H9 (cell line): ENCODE results near the gene UPK1A. TPM values are rescaled to one million over a fixed set of nuclear protein-coding genes. Genes with fewer than 3 reads are reported as not detected.
A peak's percentile ranks its signal among the peaks of the same experiment; 100 is the strongest.

Experiments used
- DNase-seq: peaks from one replicate; pipeline ENCODE4 v3.0.0-alpha.2; 2017
- H2AFZ ChIP-seq: one replicate; pipeline ENCODE4 v1.6.1; 2013; ENCODE audit warnings: mild to moderate bottlenecking, low read length, control low read depth, moderate library complexity
- H2AK5ac ChIP-seq: 2 replicates; pipeline ENCODE4 v1.6.1; 2013; ENCODE audit warnings: low read length, control low read depth, mixed read lengths; ENCODE audit not compliant: insufficient read length
- H2BK120ac ChIP-seq: one replicate; pipeline ENCODE4 v1.6.1; 2013; ENCODE audit warnings: low read depth, mild to moderate bottlenecking, low read length, control low read depth, inconsistent platforms; ENCODE audit not compliant: poor library complexity, severe bottlenecking
- H2BK12ac ChIP-seq: 2 replicates; pipeline ENCODE4 v1.6.1; 2013; ENCODE audit warnings: low read length, control low read depth, mixed read lengths, low read depth; ENCODE audit not compliant: insufficient read length
- H2BK15ac ChIP-seq: 2 replicates; pipeline ENCODE4 v1.6.1; 2013; ENCODE audit warnings: low read depth, low read length, control low read depth
- H2BK20ac ChIP-seq: one replicate; pipeline ENCODE4 v1.6.1; 2013; ENCODE audit warnings: low read depth, mild to moderate bottlenecking, low read length, control low read depth, inconsistent platforms; ENCODE audit not compliant: poor library complexity, severe bottlenecking
- H2BK5ac ChIP-seq: 2 replicates; pipeline ENCODE4 v1.6.1; 2013; ENCODE audit warnings: low read length, control low read depth, mixed read lengths; ENCODE audit not compliant: insufficient read length
- H3K14ac ChIP-seq: 2 replicates; pipeline ENCODE4 v1.6.1; 2013; ENCODE audit warnings: low read length, control low read depth; ENCODE audit not compliant: insufficient read depth
- H3K18ac ChIP-seq: 2 replicates; pipeline ENCODE4 v1.6.1; 2013; ENCODE audit warnings: low read depth, mild to moderate bottlenecking, mixed read lengths, low read length, control low read depth; ENCODE audit not compliant: insufficient read length
- H3K23ac ChIP-seq: 2 replicates; pipeline ENCODE4 v1.6.1; 2013; ENCODE audit warnings: low read length, control low read depth, mixed read lengths, low read depth; ENCODE audit not compliant: insufficient read length
- H3K23me2 ChIP-seq: 2 replicates; pipeline ENCODE4 v1.6.1; 2013; ENCODE audit warnings: low read depth, mild to moderate bottlenecking, mixed read lengths, low read length, control low read depth; ENCODE audit not compliant: insufficient read length, poor library complexity, severe bottlenecking
- H3K27ac ChIP-seq: 2 replicates; pipeline ENCODE4 v1.5.1; 2013; ENCODE audit warnings: low read length, control low read depth, mixed read lengths, low read depth; ENCODE audit not compliant: insufficient read length
- H3K27me3 ChIP-seq: 2 replicates; pipeline ENCODE4 v1.6.1; 2013; ENCODE audit warnings: low read length, control low read depth, inconsistent platforms; ENCODE audit not compliant: insufficient read depth
- H3K4ac ChIP-seq: 2 replicates; pipeline ENCODE4 v1.6.1; 2013; ENCODE audit warnings: low read depth, mild to moderate bottlenecking, control low read depth, inconsistent platforms, low read length, moderate library complexity
- H3K4me1 ChIP-seq: 2 replicates; pipeline ENCODE4 v1.6.1; 2013; ENCODE audit warnings: low read length, control low read depth, inconsistent platforms; ENCODE audit not compliant: insufficient read depth
- H3K4me2 ChIP-seq: 2 replicates; pipeline ENCODE4 v1.6.1; 2013; ENCODE audit warnings: low read length, control low read depth, mixed read lengths; ENCODE audit not compliant: insufficient read length, insufficient read depth
- H3K56ac ChIP-seq: 2 replicates; pipeline ENCODE4 v1.6.1; 2013; ENCODE audit warnings: low read depth, mild to moderate bottlenecking, mixed read lengths, low read length, control low read depth; ENCODE audit not compliant: insufficient read length
- H3K79me1 ChIP-seq: 2 replicates; pipeline ENCODE4 v1.6.1; 2013; ENCODE audit warnings: low read depth, mild to moderate bottlenecking, moderate library complexity, low read length, control low read depth, inconsistent platforms; ENCODE audit not compliant: insufficient read depth, poor library complexity, severe bottlenecking
- H3K79me2 ChIP-seq: 2 replicates; pipeline ENCODE4 v1.6.1; 2013; ENCODE audit warnings: low read length, control low read depth, inconsistent platforms; ENCODE audit not compliant: insufficient read depth
- H3K9ac ChIP-seq: 2 replicates; pipeline ENCODE4 v1.6.1; 2013; ENCODE audit warnings: low read length, control low read depth, mixed read lengths; ENCODE audit not compliant: insufficient read length; ENCODE audit errors: extremely low read depth
- H3K9me3 ChIP-seq: one replicate; pipeline ENCODE4 v1.6.1; 2013; ENCODE audit warnings: low read depth, low read length, inconsistent platforms; ENCODE audit not compliant: control insufficient read depth
- H3T11ph ChIP-seq: one replicate; pipeline ENCODE4 v1.6.1; 2013; ENCODE audit warnings: mild to moderate bottlenecking, low read length, control low read depth, inconsistent platforms
- H4K20me1 ChIP-seq: one replicate; pipeline ENCODE4 v1.6.1; 2013; ENCODE audit not compliant: control insufficient read depth, insufficient read length, insufficient read depth
- H4K5ac ChIP-seq: 2 replicates; pipeline ENCODE4 v1.6.1; 2013; ENCODE audit warnings: low read depth, mild to moderate bottlenecking, mixed read lengths, low read length, control low read depth; ENCODE audit not compliant: insufficient read length
- H4K8ac ChIP-seq: replicated peaks from 2 replicates; pipeline ENCODE4 v1.6.1; 2013; ENCODE audit warnings: low read length, control low read depth, mixed read lengths, low read depth; ENCODE audit not compliant: insufficient read length
- H4K91ac ChIP-seq: 2 replicates; pipeline ENCODE4 v1.6.1; 2013; ENCODE audit warnings: low read depth, mild to moderate bottlenecking, moderate library complexity, mixed read lengths, low read length, control low read depth; ENCODE audit not compliant: insufficient read length
- H3K27ac Mint-ChIP-seq, 3 experiments: 2 replicates in 2 of 3; 3 replicates in 1 of 3; pipeline ENCODE4 v1.8.0; 2020 to 2021; ENCODE audit warnings: mixed read lengths in 3 of 3, mild to moderate bottlenecking in 1 of 3, moderate library complexity in 1 of 3
- H3K27me3 Mint-ChIP-seq: 2 replicates; pipeline ENCODE4 v1.8.0; 2021; ENCODE audit warnings: low read depth, mild to moderate bottlenecking, moderate library complexity, mixed read lengths
- H3K36me3 Mint-ChIP-seq, 3 experiments: 2 replicates in 2 of 3; 3 replicates in 1 of 3; pipeline ENCODE4 v1.8.0; 2020 to 2021; ENCODE audit warnings: low read depth in 3 of 3, mixed read lengths in 3 of 3; ENCODE audit not compliant: insufficient read depth in 1 of 3
- H3K4me1 Mint-ChIP-seq, 2 experiments: 2 replicates each; pipeline ENCODE4 v1.8.0; 2020; ENCODE audit warnings: mixed read lengths in 2 of 2
- H3K4me3 Mint-ChIP-seq, 2 experiments: 2 replicates in 1 of 2; 3 replicates in 1 of 2; pipeline ENCODE4 v1.8.0; 2020 to 2021; ENCODE audit warnings: mild to moderate bottlenecking in 2 of 2, mixed read lengths in 2 of 2, moderate library complexity in 1 of 2
- H3K9me3 Mint-ChIP-seq, 2 experiments: 2 replicates in 1 of 2; 3 replicates in 1 of 2; pipeline ENCODE4 v1.8.0; 2020; ENCODE audit warnings: mild to moderate bottlenecking in 2 of 2, mixed read lengths in 2 of 2, moderate library complexity in 1 of 2
- CTCF ChIP-seq: fragments of 200-600 bp; sonication (generic); conservative IDR thresholded peaks from 3 replicates; pipeline ENCODE4 v1.8.0; 2021; ENCODE audit warnings: antibody characterized with exemption, mild to moderate bottlenecking
- WGBS: extraction: QIAGEN DNeasy Blood & Tissue Kit; methylation state at CpG from one replicate; pipeline ENCODE4 v1.1.7; 2013; ENCODE audit warnings: missing lambda C conversion rate, low lambda C conversion rate, mixed read lengths; ENCODE audit not compliant: insufficient read length; ENCODE audit errors: extremely low coverage; 5-methylcytosine and 5-hydroxymethylcytosine counted together
- total RNA-seq: library from RNA; stranded (reverse); gene quantifications from 2 replicates; pipeline ENCODE4 v1.2.1, GENCODE V29; 2021

UPK1A gene
- total RNA-seq, 1 experiment from 2014 or later, result 4.3 TPM

- H3K4me1 Mint-ChIP-seq, result peaks cover 21% of the 10 kb centered on the region in 2 experiments
- H3K9me3 Mint-ChIP-seq, result no peaks in the 10 kb centered on the region; a peak in 1 of 5 replicates
- peaks cover 6% of the 10 kb centered on the region for H4K20me1 ChIP-seq
Measured at GRCh38 chr19:35720163-35720524, 53.8 kb downstream of the UPK1A start.

More at GRCh38 chr19:35720163-35720524, 53.8 kb downstream of the UPK1A start:
- H2AFZ ChIP-seq, result no peak overlapping the region
- Mint-ChIP-seq H3K36me3 (peaks cover 28 to 49% (median 49%) of the 10 kb centered on the region in 3 experiments; a peak in 6 of 7 replicates), H3K27ac (peak overlapping the region in 2 of 3 experiments; percentile 11 to 89; a peak in 1 of 7 replicates), H3K4me3 (no peak overlapping the region; a peak in 1 of 5 replicates), H3K27me3 (no peaks in the 10 kb centered on the region; the same call in 1 of the 2 replicates)
- H3K9ac ChIP-seq, result no peak overlapping the region
- H2BK5ac ChIP-seq, result no peak overlapping the region
- H2BK12ac ChIP-seq, result no peak overlapping the region
- no peak overlapping the region for H2BK20ac ChIP-seq
- no peak overlapping the region for H4K91ac ChIP-seq
- H2BK15ac ChIP-seq, result no peak overlapping the region
- H4K8ac ChIP-seq, result no peak overlapping the region
- no peak overlapping the region for H3K56ac ChIP-seq
- no peak overlapping the region for H2AK5ac ChIP-seq
- no peak overlapping the region for H3K4me2 ChIP-seq
- no peaks in the 10 kb centered on the region for H3K79me1 ChIP-seq
- peaks cover 18% of the 10 kb centered on the region for H3K23me2 ChIP-seq
- peaks cover 4% of the 10 kb centered on the region; the same call in 1 of the 2 replicates for H3K4me1 ChIP-seq
- no peak overlapping the region for H3K14ac ChIP-seq
- no peaks in the 10 kb centered on the region for H3K9me3 ChIP-seq
- no peak overlapping the region for H4K5ac ChIP-seq
- WGBS, result no CpG with 5 or more reads among the region's 9 CpGs
- H3K23ac ChIP-seq, result no peak overlapping the region
- no peak overlapping the region for H3T11ph ChIP-seq
- H3K18ac ChIP-seq, result no peak overlapping the region
- H3K4ac ChIP-seq, result no peak overlapping the region
- no peak overlapping the region for H2BK120ac ChIP-seq
- no peaks in the 10 kb centered on the region for H3K27me3 ChIP-seq
- H3K27ac ChIP-seq, result no peak overlapping the region
- no peak for TF ChIP-seq CTCF
- no peak for DNase-seq
- peaks cover 11% of the 10 kb centered on the region; the same call in 1 of the 2 replicates for H3K79me2 ChIP-seq
